ENCODE results near the gene ACD.

- TF ChIP-seq CTCF (conservative IDR thresholded peaks at IDR 0.05) = no peak
- no peak for TF ChIP-seq EZH2 (IDR thresholded peaks at IDR 0.05; ENCODE audit: low read depth)
These were observed 9.0 kb downstream of the ACD start for GRCh38 chr16:67651039-67651438.

All from PC-9 (cell line).